HL-60 (cell line): ENCODE data around the gene GUCA2A.

Experiments used
- DNase-seq, 2 experiments: peaks; one replicate each; pipeline ENCODE4 v3.0.0-alpha.2; 2010 to 2020; ENCODE audit warnings: low read depth in 1 of 2, low spot score in 1 of 2
- H3K27ac ChIP-seq: fragments of 250-450 bp; sonication (Bioruptor Pico); replicated peaks from 2 replicates; pipeline ENCODE4 v1.5.1; 2020; ENCODE audit warnings: mild to moderate bottlenecking, moderate library complexity
- H3K27me3 ChIP-seq: fragments of 250-450 bp; sonication (Bioruptor Pico); 2 replicates; pipeline ENCODE4 v1.5.1; 2021; ENCODE audit warnings: mild to moderate bottlenecking, moderate library complexity; ENCODE audit not compliant: insufficient read depth, poor library complexity, severe bottlenecking
- H3K4me3 ChIP-seq: replicated peaks from 2 replicates; pipeline ENCODE4 v1.5.1; 2011; ENCODE audit warnings: mild to moderate bottlenecking, control low read depth, low read length; ENCODE audit not compliant: insufficient read depth
- CTCF ChIP-seq: IDR thresholded peaks from one replicate; pipeline ENCODE4 v1.5.1; 2011; ENCODE audit warnings: low read length, control low read depth, inconsistent platforms; ENCODE audit not compliant: insufficient read depth
- GABPA ChIP-seq: IDR thresholded peaks from 2 replicates; pipeline ENCODE4 v1.6.1; 2012; ENCODE audit warnings: low read depth
- POLR2AphosphoS5 ChIP-seq: IDR thresholded peaks from 2 replicates; pipeline ENCODE4 v1.6.1; 2012; ENCODE audit warnings: low read depth
- REST ChIP-seq: IDR thresholded peaks from 2 replicates; pipeline ENCODE4 v1.6.1; 2012; ENCODE audit warnings: low read depth; ENCODE audit not compliant: insufficient replicate concordance
- SPI1 ChIP-seq: IDR thresholded peaks from 2 replicates; pipeline ENCODE4 v1.6.1; 2012; ENCODE audit warnings: low read depth, mild to moderate bottlenecking, borderline replicate concordance

GUCA2A gene

GRCh38 chr1:42168391-42168670 is 3.8 kb upstream of the GUCA2A start:
- DNase-seq, result peak in 1 of 2 experiments; percentile 24
- H3K4me3 ChIP-seq, result no peak overlapping the region
- H3K27ac ChIP-seq, result no peak overlapping the region
- TF ChIP-seq SPI1, result peak; percentile 82
- no peak for TF ChIP-seq REST
- no peaks in the 10 kb centered on the region for H3K27me3 ChIP-seq

GRCh38 chr1:42167611-42168390 is 3.3 kb upstream of the GUCA2A start:
- no peak overlapping the region for H3K4me3 ChIP-seq
- TF ChIP-seq SPI1 (no peak), GABPA (no peak), REST (no peak), CTCF (no peak), POLR2AphosphoS5 (no peak)
- no peak overlapping the region for H3K27ac ChIP-seq
- H3K27me3 ChIP-seq, result no peaks in the 10 kb centered on the region
- DNase-seq, result no peak

- no peaks in the 10 kb centered on the region for H3K27me3 ChIP-seq
- DNase-seq, result no peak
- H3K27ac ChIP-seq, result no peak overlapping the region
- TF ChIP-seq SPI1, result no peak
- TF ChIP-seq CTCF, result no peak
- TF ChIP-seq REST, result no peak
- H3K4me3 ChIP-seq, result no peak overlapping the region
These were observed 1.1 kb upstream of the GUCA2A start for GRCh38 chr1:42165511-42166210.
